Mesenchymal stem cell (in vitro differentiated cells and primary cell): ENCODE measurements around the gene PLA2G6.

Source experiments
- DNase-seq: peaks from one replicate; pipeline ENCODE4 v3.0.0-alpha.2; 2013
- H2AFZ ChIP-seq: one replicate; pipeline ENCODE4 v1.6.1; 2013; ENCODE audit warnings: low read depth, mild to moderate bottlenecking, control low read depth, inconsistent platforms, low read length, moderate library complexity
- H2AK5ac ChIP-seq: 2 replicates; pipeline ENCODE4 v1.6.1; 2013; ENCODE audit warnings: low read length, moderate library complexity, mild to moderate bottlenecking, inconsistent platforms; ENCODE audit not compliant: severe bottlenecking
- H2BK120ac ChIP-seq: one replicate; pipeline ENCODE4 v1.6.1; 2013; ENCODE audit warnings: low read depth, mild to moderate bottlenecking, inconsistent platforms, low read length, moderate library complexity
- H2BK12ac ChIP-seq, 2 experiments: one replicate each; pipeline ENCODE4 v1.6.1; 2013; ENCODE audit warnings: inconsistent platforms in 2 of 2, low read length in 2 of 2, mild to moderate bottlenecking in 2 of 2, moderate library complexity in 2 of 2, control low read depth in 1 of 2
- H2BK15ac ChIP-seq: one replicate; pipeline ENCODE4 v1.6.1; 2013; ENCODE audit warnings: mild to moderate bottlenecking, low read depth, inconsistent platforms; ENCODE audit not compliant: poor library complexity, severe bottlenecking
- H2BK5ac ChIP-seq: 2 replicates; pipeline ENCODE4 v1.6.1; 2013; ENCODE audit warnings: low read depth, mild to moderate bottlenecking, low read length, control low read depth, inconsistent platforms; ENCODE audit not compliant: poor library complexity, severe bottlenecking
- H3K14ac ChIP-seq, 2 experiments: one replicate each; pipeline ENCODE4 v1.6.1; 2013; ENCODE audit warnings: inconsistent platforms in 2 of 2, low read length in 2 of 2, control low read depth in 1 of 2, mild to moderate bottlenecking in 1 of 2, moderate library complexity in 1 of 2
- H3K18ac ChIP-seq, 2 experiments: one replicate each; pipeline ENCODE4 v1.6.1; 2013; ENCODE audit warnings: inconsistent platforms in 2 of 2, low read length in 2 of 2, control low read depth in 1 of 2, low read depth in 1 of 2, mild to moderate bottlenecking in 1 of 2
- H3K23ac ChIP-seq, 2 experiments: one replicate each; pipeline ENCODE4 v1.6.1; 2013; ENCODE audit warnings: inconsistent platforms in 2 of 2, low read length in 2 of 2, mild to moderate bottlenecking in 2 of 2, moderate library complexity in 2 of 2, control low read depth in 1 of 2
- H3K27ac ChIP-seq: 2 replicates; pipeline ENCODE4 v1.5.1; 2013; ENCODE audit warnings: mild to moderate bottlenecking, moderate library complexity, low read length, control low read depth, inconsistent platforms; ENCODE audit not compliant: poor library complexity, severe bottlenecking
- H3K27me3 ChIP-seq, 2 experiments: 2 replicates each; pipeline versions ENCODE4 v1.6.1 to v1.7.0; 2013; ENCODE audit warnings: low read length in 2 of 2, mild to moderate bottlenecking in 2 of 2, moderate library complexity in 2 of 2, control low read depth in 1 of 2, inconsistent platforms in 1 of 2; ENCODE audit not compliant: control insufficient read depth in 1 of 2, insufficient read depth in 1 of 2
- H3K36me3 ChIP-seq, 2 experiments: 2 replicates each; pipeline versions ENCODE4 v1.6.1 to v1.7.0; 2013; ENCODE audit warnings: low read length in 2 of 2, control low read depth in 1 of 2, inconsistent platforms in 1 of 2, low read depth in 1 of 2, mild to moderate bottlenecking in 1 of 2; ENCODE audit not compliant: insufficient read depth in 2 of 2, control insufficient read depth in 1 of 2
- H3K4ac ChIP-seq, 2 experiments: one replicate each; pipeline ENCODE4 v1.6.1; 2013; ENCODE audit warnings: inconsistent platforms in 2 of 2, low read length in 2 of 2, mild to moderate bottlenecking in 2 of 2, moderate library complexity in 2 of 2, control low read depth in 1 of 2, low read depth in 1 of 2
- H3K4me1 ChIP-seq: 2 replicates; pipeline ENCODE4 v1.6.1; 2013; ENCODE audit warnings: low read depth, low read length, control low read depth; ENCODE audit not compliant: control insufficient read depth, insufficient read depth
- H3K4me2 ChIP-seq: 2 replicates; pipeline ENCODE4 v1.6.1; 2013; ENCODE audit warnings: low read length, mild to moderate bottlenecking, inconsistent platforms; ENCODE audit not compliant: poor library complexity, severe bottlenecking
- H3K4me3 ChIP-seq, 2 experiments: 2 replicates each; pipeline versions ENCODE4 v1.5.1 to v1.7.0; 2013; ENCODE audit warnings: low read length in 2 of 2, mild to moderate bottlenecking in 2 of 2, control low read depth in 1 of 2, low read depth in 1 of 2; ENCODE audit not compliant: insufficient read depth in 1 of 2
- H3K79me1 ChIP-seq: replicated peaks from 2 replicates; pipeline ENCODE4 v1.6.1; 2013; ENCODE audit warnings: mild to moderate bottlenecking, control low read depth, low read length, inconsistent platforms; ENCODE audit not compliant: poor library complexity, severe bottlenecking
- H3K9ac ChIP-seq: 2 replicates; pipeline ENCODE4 v1.7.0; 2013; ENCODE audit warnings: mild to moderate bottlenecking, low read length, moderate library complexity
- H3K9me3 ChIP-seq: 2 replicates; pipeline ENCODE4 v1.7.0; 2013; ENCODE audit warnings: mild to moderate bottlenecking, low read length; ENCODE audit not compliant: control insufficient read depth
- H4K8ac ChIP-seq: one replicate; pipeline ENCODE4 v1.6.1; 2013; ENCODE audit warnings: inconsistent platforms, mild to moderate bottlenecking, low read length, moderate library complexity
- H4K91ac ChIP-seq: one replicate; pipeline ENCODE4 v1.6.1; 2013; ENCODE audit warnings: mild to moderate bottlenecking, low read length, inconsistent platforms
- WGBS: methylation state at CpG from one replicate; pipeline ENCODE4 v1.1.7; 2013; ENCODE audit warnings: mixed read lengths; 5-methylcytosine and 5-hydroxymethylcytosine counted together

Gene PLA2G6

DNA sequence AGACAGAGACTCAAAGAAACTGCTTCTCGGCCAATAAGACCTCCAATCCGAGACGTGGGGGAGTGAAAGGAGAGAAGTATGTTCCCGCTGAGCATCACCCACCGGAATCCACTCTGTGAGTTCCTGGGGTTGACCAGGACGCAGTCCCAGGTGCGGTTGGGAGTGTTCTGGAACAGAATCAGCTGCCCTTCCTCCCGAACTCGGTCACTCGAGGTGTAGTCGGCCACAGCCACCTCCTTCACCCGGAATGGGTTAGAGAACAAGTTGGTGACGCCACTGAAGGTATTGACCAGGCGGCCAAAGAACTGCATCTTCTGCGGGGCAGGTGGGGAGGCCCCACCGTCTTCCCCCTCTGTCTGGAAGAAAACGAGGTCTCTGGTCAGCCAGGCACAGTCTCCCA is 12.5 kb downstream of the PLA2G6 start:
- H3K79me1 ChIP-seq, result peaks cover 3% of the 10 kb centered on the region
- peaks cover 0 to 20% of the 10 kb centered on the region in 2 experiments for H3K36me3 ChIP-seq
- H2BK120ac ChIP-seq, result no peak overlapping the region
- H3K4me3 ChIP-seq, result no peak overlapping the region
- no peak overlapping the region for H2BK5ac ChIP-seq
- H3K4me1 ChIP-seq, result peaks cover 22% of the 10 kb centered on the region
- no peak overlapping the region for H3K23ac ChIP-seq
- H4K91ac ChIP-seq, result no peak overlapping the region
- no peak overlapping the region for H2AK5ac ChIP-seq
- 90% methylated on average over 17 of the region's 17 CpGs for WGBS
- no peak overlapping the region for H3K9ac ChIP-seq
- no peak overlapping the region for H3K4me2 ChIP-seq
- H3K9me3 ChIP-seq, result no peaks in the 10 kb centered on the region
- H2BK12ac ChIP-seq, result no peak overlapping the region
- no peak overlapping the region for H3K4ac ChIP-seq
- no peak overlapping the region for H4K8ac ChIP-seq
- no peak overlapping the region for H2AFZ ChIP-seq
- H3K27me3 ChIP-seq, result no peaks in the 10 kb centered on the region
- no peak overlapping the region for H3K18ac ChIP-seq
- no peak overlapping the region for H3K27ac ChIP-seq
- H3K14ac ChIP-seq, result no peak overlapping the region
- DNase-seq, result no peak
- no peak overlapping the region for H2BK15ac ChIP-seq

DNA sequence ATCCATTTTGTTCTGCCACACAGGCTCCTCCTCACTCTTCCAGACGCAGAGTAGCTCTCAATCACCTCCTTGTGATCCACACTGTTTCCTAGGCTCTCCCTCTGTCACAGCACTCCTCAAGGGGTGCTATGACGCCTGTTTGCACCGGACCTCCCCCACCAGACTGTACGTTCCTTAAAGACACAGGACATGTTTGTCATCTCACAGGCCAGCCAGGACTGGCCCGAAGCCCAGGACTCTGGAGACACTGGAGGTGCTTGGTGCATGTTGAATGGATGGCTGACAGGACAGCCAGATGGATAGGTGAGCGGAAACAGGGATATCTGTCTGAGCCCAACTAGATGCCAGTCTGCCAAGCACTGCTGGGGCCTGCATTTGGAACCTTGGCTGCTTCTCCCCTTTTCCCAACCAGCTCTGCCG is 13.6 kb downstream of the PLA2G6 start:
- no peak overlapping the region for H2BK120ac ChIP-seq
- H2BK5ac ChIP-seq, result no peak overlapping the region
- no peaks in the 10 kb centered on the region for H3K27me3 ChIP-seq
- peaks cover 0 to 25% of the 10 kb centered on the region in 2 experiments for H3K36me3 ChIP-seq
- H4K8ac ChIP-seq, result peak overlapping the region; percentile 7
- H3K4me2 ChIP-seq, result no peak overlapping the region
- H3K4me3 ChIP-seq, result no peak overlapping the region
- 82% methylated on average over 5 of the region's 7 CpGs for WGBS
- H3K9ac ChIP-seq, result no peak overlapping the region
- H3K14ac ChIP-seq, result no peak overlapping the region
- peak overlapping the region in 1 of 2 experiments; percentile 25 for H3K23ac ChIP-seq
- peak overlapping the region; percentile 7 to 23 for H3K18ac ChIP-seq
- peaks cover 30% of the 10 kb centered on the region for H3K4me1 ChIP-seq
- no peaks in the 10 kb centered on the region for H3K79me1 ChIP-seq
- H4K91ac ChIP-seq, result peak overlapping the region; percentile 36
- H2BK15ac ChIP-seq, result no peak overlapping the region
- H3K27ac ChIP-seq, result no peak overlapping the region
- no peaks in the 10 kb centered on the region for H3K9me3 ChIP-seq
- peak overlapping the region; percentile 3 to 28 for H3K4ac ChIP-seq
- H2AK5ac ChIP-seq, result no peak overlapping the region
- no peak for DNase-seq
- no peak overlapping the region for H2AFZ ChIP-seq
- H2BK12ac ChIP-seq, result no peak overlapping the region

DNA sequence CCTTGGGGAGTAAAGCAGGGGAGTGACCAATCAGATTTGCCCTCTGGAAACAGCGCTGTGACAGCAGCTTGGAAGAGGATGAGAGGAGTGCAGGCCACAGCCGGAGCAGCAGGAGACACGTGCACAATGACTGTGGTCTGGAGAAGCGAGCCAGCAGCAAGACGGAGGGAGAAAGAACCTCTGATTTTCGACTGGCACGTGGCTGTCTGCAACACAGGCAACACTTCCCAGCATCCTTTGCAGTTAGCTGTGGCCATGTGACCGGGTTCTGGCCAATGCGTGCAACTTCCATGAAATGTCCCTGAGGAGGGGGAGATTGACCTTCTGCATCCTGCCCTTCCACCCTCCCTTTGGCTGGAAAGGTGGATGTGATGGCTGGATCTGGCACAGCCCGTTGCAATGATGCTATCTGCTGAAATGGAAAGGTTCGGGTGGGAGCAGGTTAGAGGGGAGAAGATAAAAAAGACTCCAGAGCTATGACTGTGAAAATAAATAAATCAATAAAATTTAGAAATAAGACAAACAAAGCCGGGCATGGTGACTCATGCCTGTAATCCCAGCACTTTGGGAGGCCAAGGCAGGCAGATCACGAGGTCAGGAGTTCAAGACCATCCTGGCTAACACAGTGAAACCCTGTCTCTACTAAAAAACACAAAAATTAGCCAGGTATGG is 15.6 kb downstream of the PLA2G6 start:
- Histone ChIP-seq H3K79me1 (no peaks in the 10 kb centered on the region), H3K14ac (peak overlapping the region in 1 of 2 experiments; percentile 2), H3K18ac (no peak overlapping the region), H4K8ac (peak overlapping the region; percentile 45), H3K36me3 (peaks cover 0 to 28% of the 10 kb centered on the region in 2 experiments), H2BK12ac (no peak overlapping the region), H4K91ac (no peak overlapping the region), H2AK5ac (no peak overlapping the region), H2AFZ (no peak overlapping the region), H3K4ac (no peak overlapping the region), H3K4me2 (no peak overlapping the region), H2BK15ac (no peak overlapping the region), H2BK5ac (no peak overlapping the region), H3K9me3 (no peaks in the 10 kb centered on the region), H2BK120ac (no peak overlapping the region), H3K9ac (no peak overlapping the region), H3K23ac (no peak overlapping the region), H3K27me3 (no peaks in the 10 kb centered on the region), H3K4me3 (no peak overlapping the region), H3K4me1 (peaks cover 29% of the 10 kb centered on the region), H3K27ac (no peak overlapping the region)
- DNase-seq, result no peak
- 85% methylated on average over 12 of the region's 13 CpGs for WGBS

DNA sequence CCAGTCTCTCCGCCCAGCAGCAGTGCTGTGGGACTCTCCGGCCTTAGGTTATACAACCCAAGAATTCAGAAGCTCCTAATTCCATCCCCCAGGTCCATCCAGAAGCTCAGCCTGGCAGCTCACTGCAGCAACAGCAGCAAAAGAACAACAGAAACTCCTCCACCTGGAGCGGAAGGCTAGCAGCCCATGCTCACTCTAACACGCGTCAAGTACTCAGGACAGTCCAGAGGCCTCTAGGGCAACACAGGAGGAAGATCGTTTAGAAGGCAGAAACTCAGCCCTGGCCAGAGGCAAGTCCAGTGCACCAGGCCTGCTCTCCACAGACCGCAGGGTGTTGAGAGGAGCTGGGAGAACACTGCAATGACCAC is 17.1 kb downstream of the PLA2G6 start:
- DNase-seq, result no peak
- H3K23ac ChIP-seq, result no peak overlapping the region
- H3K27me3 ChIP-seq, result no peaks in the 10 kb centered on the region
- H2BK5ac ChIP-seq, result no peak overlapping the region
- no peak overlapping the region for H3K4ac ChIP-seq
- 84% methylated on average over 7 of the region's 7 CpGs for WGBS
- no peak overlapping the region for H4K8ac ChIP-seq
- no peak overlapping the region for H3K9ac ChIP-seq
- no peak overlapping the region for H2BK15ac ChIP-seq
- no peaks in the 10 kb centered on the region for H3K79me1 ChIP-seq
- no peak overlapping the region for H4K91ac ChIP-seq
- no peak overlapping the region for H3K14ac ChIP-seq
- no peak overlapping the region for H3K18ac ChIP-seq
- no peak overlapping the region for H3K4me3 ChIP-seq
- peaks cover 29% of the 10 kb centered on the region for H3K4me1 ChIP-seq
- H2AK5ac ChIP-seq, result no peak overlapping the region
- no peak overlapping the region for H3K27ac ChIP-seq
- H2BK120ac ChIP-seq, result no peak overlapping the region
- no peaks in the 10 kb centered on the region for H3K9me3 ChIP-seq
- H3K36me3 ChIP-seq, result peaks cover 0 to 28% of the 10 kb centered on the region in 2 experiments
- no peak overlapping the region for H3K4me2 ChIP-seq
- no peak overlapping the region for H2AFZ ChIP-seq
- H2BK12ac ChIP-seq, result no peak overlapping the region
